OCI-LY3 (cell line): ENCODE data around the gene SULT2A1.

Experiments used
- CTCF ChIP-seq: fragments of 200-600, 300-600 bp; sonication (generic); IDR thresholded peaks from 2 replicates; pipeline ENCODE4 v1.5.1; 2014; ENCODE audit warnings: antibody characterized with exemption, low read length, low read depth
- EZH2phosphoT487 ChIP-seq: fragments of 200-600 bp; shearing (Covaris generic); IDR thresholded peaks from 2 replicates; pipeline ENCODE4 v1.6.1; 2018; ENCODE audit warnings: antibody characterized with exemption, mixed run types, low read depth

DNA sequence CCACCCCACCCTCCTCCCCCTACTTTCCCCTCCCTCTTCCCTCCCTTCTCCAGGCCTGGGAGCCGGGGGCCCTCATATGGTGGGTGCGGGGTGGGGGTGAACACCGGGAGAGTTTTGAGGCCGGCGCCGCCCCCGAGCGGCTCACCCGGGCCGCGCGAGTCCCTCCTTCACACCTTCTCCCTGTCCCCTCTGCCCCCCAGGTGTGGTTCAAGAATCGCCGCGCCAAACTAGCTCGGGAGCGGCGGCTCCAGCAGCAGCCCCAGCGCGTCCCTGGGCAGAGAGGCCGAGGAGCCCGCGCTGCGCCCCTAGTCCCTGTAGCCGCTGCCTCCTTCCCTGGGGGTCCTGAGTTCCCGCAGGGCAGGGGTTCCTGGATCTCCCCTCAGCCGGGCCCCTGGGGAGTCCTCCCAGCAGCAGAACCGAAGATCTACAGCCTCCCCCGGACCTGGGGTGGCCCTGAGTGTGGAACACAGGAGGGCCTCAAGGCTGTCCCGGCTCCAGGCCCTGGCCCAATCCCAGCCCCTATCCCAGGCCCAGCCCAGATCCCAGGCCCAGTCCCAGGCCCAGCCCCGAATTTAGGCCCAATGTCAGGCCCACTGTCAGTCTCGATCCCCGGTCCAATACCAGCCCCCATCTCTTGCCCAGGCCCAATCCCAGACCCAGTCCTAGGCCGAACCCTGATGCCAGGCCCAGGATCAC lies 25.4 kb downstream of the SULT2A1 start:
- TF ChIP-seq CTCF, result no peak
- no peak for TF ChIP-seq EZH2phosphoT487
